GM12878 (cell line): ENCODE measurements around the gene RSRC1.

Source experiments
- CHD2 ChIP-seq: IDR thresholded peaks from 2 replicates; pipeline ENCODE4 v1.6.1; 2011; ENCODE audit warnings: low read depth, low read length, improper control_type of control experiment, borderline replicate concordance
- EP300 ChIP-seq, 2 experiments: fragments of 150-350 bp in 1 of 2; IDR thresholded peaks; 2 replicates each; pipeline ENCODE4 v1.6.1; 2011 to 2012; ENCODE audit warnings: low read depth in 2 of 2, low read length in 2 of 2, borderline replicate concordance in 1 of 2, improper control_type of control experiment in 1 of 2, inconsistent platforms in 1 of 2; ENCODE audit not compliant: control insufficient read depth in 1 of 2
- EZH2 ChIP-seq: IDR thresholded peaks from 2 replicates; pipeline ENCODE4 v1.6.1; 2012; ENCODE audit warnings: low read depth, mild to moderate bottlenecking, control low read depth, inconsistent platforms, low read length, borderline replicate concordance; ENCODE audit not compliant: control insufficient read depth
- FOS ChIP-seq: IDR thresholded peaks from 3 replicates; pipeline ENCODE4 v1.6.1; 2011; ENCODE audit warnings: borderline replicate concordance; ENCODE audit not compliant: insufficient read length; ENCODE audit errors: extremely low read depth
- POLR2A ChIP-seq: IDR thresholded peaks from 2 replicates; pipeline ENCODE4 v1.6.1; 2011; ENCODE audit warnings: low read depth, mild to moderate bottlenecking, low read length
- POLR2AphosphoS5 ChIP-seq: IDR thresholded peaks from 2 replicates; pipeline ENCODE4 v1.6.1; 2011; ENCODE audit warnings: mild to moderate bottlenecking, low read length, inconsistent platforms
- SKIL ChIP-seq: fragments of 450-650 bp; IDR thresholded peaks from 2 replicates; pipeline ENCODE4 v1.6.1; 2017; ENCODE audit warnings: mild to moderate bottlenecking, low read depth, inconsistent platforms; ENCODE audit not compliant: poor library complexity, severe bottlenecking
- STAT1 ChIP-seq: fragments of 450-650 bp; conservative IDR thresholded peaks from 2 replicates; pipeline ENCODE4 v1.6.1; 2014; ENCODE audit warnings: antibody characterized with exemption, mild to moderate bottlenecking
- TARDBP ChIP-seq: IDR thresholded peaks from 2 replicates; pipeline ENCODE4 v1.6.1; 2016; ENCODE audit warnings: borderline replicate concordance
- TBL1XR1 ChIP-seq: IDR thresholded peaks from 2 replicates; pipeline ENCODE4 v1.6.1; 2012; ENCODE audit warnings: low read depth, low read length, improper control_type of control experiment
- USF1 ChIP-seq: IDR thresholded peaks from 2 replicates; pipeline ENCODE4 v1.6.1; 2011; ENCODE audit warnings: borderline replicate concordance, low read depth, mild to moderate bottlenecking, moderate library complexity, mixed read lengths, low read length; ENCODE audit not compliant: insufficient read depth; ENCODE audit errors: extremely low read length
- ZSCAN29 ChIP-seq: fragments of 450-650 bp; IDR thresholded peaks from 2 replicates; pipeline ENCODE4 v1.6.1; 2017; ENCODE audit warnings: mild to moderate bottlenecking, moderate library complexity
- TF ChIP-seq, protein P1 (sequence below), 3 experiments: IDR thresholded peaks in 2 of 3; conservative IDR thresholded peaks in 1 of 3; 2 replicates each; pipeline ENCODE4 v1.5.1; 2011; ENCODE audit warnings: low read depth in 3 of 3, low read length in 3 of 3, mild to moderate bottlenecking in 3 of 3, control low read depth in 2 of 3, moderate library complexity in 2 of 3, inconsistent platforms in 1 of 3, mixed read lengths in 1 of 3; ENCODE audit not compliant: control insufficient read depth in 2 of 3, insufficient read depth in 1 of 3; ENCODE audit errors: extremely low read depth in 1 of 3

- no peak for TF ChIP-seq SKIL
- no peak for TF ChIP-seq FOS
- TF ChIP-seq, protein P1, sequence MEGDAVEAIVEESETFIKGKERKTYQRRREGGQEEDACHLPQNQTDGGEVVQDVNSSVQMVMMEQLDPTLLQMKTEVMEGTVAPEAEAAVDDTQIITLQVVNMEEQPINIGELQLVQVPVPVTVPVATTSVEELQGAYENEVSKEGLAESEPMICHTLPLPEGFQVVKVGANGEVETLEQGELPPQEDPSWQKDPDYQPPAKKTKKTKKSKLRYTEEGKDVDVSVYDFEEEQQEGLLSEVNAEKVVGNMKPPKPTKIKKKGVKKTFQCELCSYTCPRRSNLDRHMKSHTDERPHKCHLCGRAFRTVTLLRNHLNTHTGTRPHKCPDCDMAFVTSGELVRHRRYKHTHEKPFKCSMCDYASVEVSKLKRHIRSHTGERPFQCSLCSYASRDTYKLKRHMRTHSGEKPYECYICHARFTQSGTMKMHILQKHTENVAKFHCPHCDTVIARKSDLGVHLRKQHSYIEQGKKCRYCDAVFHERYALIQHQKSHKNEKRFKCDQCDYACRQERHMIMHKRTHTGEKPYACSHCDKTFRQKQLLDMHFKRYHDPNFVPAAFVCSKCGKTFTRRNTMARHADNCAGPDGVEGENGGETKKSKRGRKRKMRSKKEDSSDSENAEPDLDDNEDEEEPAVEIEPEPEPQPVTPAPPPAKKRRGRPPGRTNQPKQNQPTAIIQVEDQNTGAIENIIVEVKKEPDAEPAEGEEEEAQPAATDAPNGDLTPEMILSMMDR (IDR thresholded peaks at IDR 0.05 in 2 of 3, conservative IDR thresholded peaks at IDR 0.05 in 1 of 3; ENCODE audit: control insufficient read depth in 2 of 3, extremely low read depth in 1 of 3, insufficient read depth in 1 of 3, low read depth in 3 of 3, low read length in 3 of 3): no peak
- TF ChIP-seq EZH2: no peak
- TF ChIP-seq EP300 (IDR thresholded peaks at IDR 0.05; ENCODE audit: borderline replicate concordance in 1 of 2, control insufficient read depth in 1 of 2, low read depth in 2 of 2, low read length in 2 of 2): no peak
- TF ChIP-seq USF1: no peak
- no peak for TF ChIP-seq POLR2A
- TF ChIP-seq TBL1XR1: no peak
- TF ChIP-seq CHD2: no peak
- TF ChIP-seq POLR2AphosphoS5: no peak
- no peak for TF ChIP-seq TARDBP
- TF ChIP-seq STAT1: no peak
- TF ChIP-seq ZSCAN29: no peak
Observed at GRCh38 chr3:158354713-158355112, 244.8 kb downstream of the RSRC1 start.
